Hippocampal formation (tissue), 2 donors: ENCODE data around the gene OBSCN.

Source experiments
- DNase-seq, 2 donors: peaks; one replicate each; lab custom pipeline; 2025; lab: John Stamatoyannopoulos, UW

OBSCN gene

DNA sequence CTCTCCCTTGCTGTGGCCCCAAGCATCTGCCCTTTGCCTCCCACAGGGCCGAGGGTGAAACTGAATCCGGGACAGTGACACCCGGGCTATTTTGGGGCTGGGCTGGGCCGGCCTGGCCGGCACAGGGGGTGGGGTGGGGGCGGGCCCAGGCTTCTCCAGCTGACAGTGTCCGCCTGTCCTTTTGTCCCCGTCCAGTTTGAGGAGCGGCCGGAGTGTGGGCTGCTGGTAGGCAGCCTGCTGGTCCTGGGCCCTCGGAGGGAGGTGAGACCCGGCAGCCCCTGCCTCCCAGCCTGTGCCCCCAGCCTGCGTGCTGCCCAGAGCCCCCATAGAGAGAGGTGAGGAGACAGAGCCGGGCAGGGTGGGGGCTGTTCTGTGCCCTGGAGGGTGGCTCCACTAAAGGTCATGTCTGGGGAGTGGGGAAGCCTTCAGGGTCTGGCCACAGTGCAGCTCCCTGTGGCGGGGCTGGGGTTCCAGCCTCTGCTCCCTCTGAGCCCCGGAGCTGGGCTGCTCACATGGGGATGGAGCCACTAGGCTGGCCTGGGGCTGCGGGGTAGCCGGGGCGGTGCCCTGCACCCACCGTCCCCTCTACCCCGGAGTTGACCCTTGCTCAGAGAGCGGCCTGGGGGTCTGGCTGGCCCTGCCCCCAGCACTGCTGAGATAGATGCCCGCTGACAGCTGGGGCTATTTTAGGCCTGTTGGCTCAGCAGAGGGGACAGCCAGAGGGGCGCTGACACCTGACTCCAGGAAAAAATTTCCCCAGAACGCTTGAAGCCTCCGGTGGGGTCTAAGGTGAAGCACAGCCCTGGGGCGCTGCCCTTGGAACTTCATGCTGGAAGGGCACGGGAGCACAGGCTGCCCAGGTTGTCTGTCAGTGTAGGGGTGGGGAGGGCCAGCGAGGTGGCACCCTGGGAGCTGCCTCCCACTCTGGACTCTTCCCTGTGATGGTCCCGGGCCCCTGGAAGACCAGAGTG, at the start of gene OBSCN:
TSS of gene OBSCN (plus strand) at position 194 of the 971 bp plus-strand sequence. CDS start 3,740 bp downstream, outside the sequence.
- DNase-seq: no peak

DNA sequence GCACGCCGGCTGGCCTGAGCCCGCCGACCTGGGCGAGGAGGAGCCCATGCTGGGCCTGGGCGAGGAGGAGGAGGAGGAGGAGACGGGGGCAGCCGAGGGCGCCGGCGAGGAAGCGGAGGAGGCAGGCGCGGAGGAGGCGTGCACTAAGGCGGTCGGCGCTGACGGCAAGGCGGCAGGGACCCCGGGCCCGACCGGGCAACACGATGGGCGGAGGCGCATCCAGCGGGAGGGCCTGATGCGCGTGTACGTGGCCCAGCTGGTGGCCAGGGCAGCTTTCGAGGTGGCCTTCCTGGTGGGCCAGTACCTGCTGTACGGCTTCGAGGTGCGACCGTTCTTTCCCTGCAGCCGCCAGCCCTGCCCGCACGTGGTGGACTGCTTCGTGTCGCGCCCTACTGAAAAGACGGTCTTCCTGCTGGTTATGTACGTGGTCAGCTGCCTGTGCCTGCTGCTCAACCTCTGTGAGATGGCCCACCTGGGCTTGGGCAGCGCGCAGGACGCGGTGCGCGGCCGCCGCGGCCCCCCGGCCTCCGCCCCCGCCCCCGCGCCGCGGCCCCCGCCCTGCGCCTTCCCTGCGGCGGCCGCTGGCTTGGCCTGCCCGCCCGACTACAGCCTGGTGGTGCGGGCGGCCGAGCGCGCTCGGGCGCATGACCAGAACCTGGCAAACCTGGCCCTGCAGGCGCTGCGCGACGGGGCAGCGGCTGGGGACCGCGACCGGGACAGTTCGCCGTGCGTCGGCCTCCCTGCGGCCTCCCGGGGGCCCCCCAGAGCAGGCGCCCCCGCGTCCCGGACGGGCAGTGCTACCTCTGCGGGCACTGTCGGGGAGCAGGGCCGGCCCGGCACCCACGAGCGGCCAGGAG, 49.5 kb upstream of the OBSCN start:
- no peak for DNase-seq

GRCh38 chr1:228159008-228159665, 48.7 kb upstream of the OBSCN start:
- no peak for DNase-seq

GRCh38 chr1:228160201-228160761, 47.6 kb upstream of the OBSCN start:
- no peak for DNase-seq

GRCh38 chr1:228161362-228161761, 46.5 kb upstream of the OBSCN start:
- DNase-seq: no peak

GRCh38 chr1:228161866-228162265, 46.0 kb upstream of the OBSCN start:
- DNase-seq: no peak

- DNase-seq: no peak
Measured at GRCh38 chr1:228162286-228163006, 45.4 kb upstream of the OBSCN start.

DNA sequence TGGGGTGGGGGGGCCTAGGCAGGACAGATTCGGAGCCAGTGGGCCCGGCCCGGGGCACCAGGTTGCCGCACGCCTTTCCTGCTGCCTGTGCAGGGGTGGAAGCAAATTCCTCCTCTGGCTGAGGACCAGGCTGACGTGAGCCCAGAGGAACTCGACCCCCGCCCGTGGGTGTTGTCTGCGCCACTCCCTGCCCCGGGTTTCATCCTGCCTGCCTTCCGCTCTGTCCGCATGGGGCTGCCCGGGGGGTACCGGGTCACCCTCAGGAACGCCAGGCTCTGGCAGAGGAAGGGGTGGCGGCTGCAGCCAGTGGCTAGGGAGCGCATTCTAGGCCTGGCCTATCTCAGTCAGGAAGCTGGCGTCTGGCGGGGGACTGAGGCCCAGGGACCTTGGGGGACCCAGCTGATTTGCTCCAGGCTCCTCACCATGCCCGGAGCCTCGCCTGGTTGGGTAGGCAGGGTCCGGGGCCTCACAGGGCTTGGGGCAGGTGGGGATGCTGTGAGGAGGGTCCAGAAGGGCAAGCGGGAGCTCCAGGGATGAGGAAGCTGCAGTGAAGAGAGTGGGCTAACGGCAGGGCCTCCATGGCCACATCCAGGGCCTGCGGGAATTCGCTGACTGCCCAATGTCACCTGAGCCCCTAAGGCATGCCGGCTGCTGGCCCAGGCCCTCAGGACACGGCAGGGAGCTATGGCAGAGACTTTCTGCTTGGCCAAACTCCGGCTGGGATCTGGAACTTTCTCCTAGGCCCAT, 44.7 kb upstream of the OBSCN start:
- DNase-seq: no peak

DNA sequence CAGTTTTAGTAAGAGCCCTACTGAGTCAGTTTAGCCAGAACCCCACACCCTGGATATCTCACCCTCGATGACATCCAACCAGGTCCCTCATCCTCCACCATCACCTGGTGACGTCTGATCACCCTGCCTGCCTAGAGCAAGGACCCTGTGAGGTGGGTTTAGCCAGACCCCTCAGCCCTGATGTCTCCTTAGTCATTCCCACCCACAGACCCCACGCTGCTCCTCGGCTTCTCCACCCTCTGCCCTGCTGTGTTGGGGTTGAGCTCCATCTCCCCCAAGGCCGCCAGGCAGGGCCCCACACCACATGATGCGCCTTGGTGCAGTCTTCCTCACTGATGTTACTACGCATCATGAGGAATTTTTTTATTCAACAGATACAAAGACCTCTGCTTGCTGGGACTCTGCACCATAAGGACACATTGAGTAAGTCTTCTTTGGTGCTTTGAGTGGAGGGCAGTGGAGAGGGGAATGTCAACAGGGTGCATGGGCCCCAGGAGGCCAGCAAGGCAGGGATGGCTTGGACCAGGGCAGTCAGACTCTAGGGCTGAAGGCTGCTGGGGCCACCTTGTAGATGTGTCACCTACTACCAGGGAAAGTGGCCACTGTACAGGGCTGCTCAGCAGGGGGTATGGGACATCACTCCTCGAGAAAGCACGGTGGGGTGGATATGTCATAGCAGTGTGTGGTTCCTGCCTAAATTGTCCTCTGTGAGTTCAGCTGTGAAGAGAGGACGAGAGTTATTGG, 43.9 kb upstream of the OBSCN start:
- DNase-seq: no peak

DNA sequence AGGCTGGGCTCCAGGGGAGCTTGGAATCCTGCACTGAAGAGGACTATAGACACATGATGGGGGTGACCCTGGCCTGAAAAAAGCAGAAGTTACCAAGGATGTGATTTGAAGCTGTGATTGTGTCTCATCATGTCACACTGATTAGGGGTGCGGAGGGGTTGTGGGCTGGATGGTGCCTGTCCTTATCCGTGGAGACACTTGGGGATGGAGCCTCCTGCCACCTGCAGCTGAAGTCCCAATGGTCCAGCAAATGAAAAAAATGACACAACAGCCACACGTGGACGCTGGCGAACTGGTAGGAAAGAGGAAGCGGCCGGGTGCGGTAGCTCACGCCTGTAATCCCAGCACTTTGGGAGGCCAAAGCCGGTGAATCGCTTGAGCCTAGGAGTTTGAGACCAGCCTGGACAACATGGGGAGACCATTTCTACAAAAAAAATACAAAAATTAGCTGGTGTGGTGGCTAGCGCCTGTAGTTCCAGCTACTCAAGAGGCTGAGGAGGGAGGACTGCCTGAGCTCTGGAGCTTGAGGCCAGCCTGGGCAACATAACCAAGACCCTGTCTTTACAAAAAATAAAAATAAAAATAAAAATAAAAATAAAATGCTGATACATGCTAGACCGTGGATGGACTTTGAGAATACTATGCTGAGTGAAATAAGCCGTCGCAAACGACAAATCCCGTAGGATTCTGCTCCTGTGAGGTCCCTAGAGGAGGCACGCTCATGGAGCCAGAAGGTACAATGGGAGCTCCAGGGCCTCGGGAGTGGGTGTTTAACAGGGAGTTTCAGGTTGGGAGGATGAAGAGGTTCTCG, 43.1 kb upstream of the OBSCN start:
- no peak for DNase-seq

GRCh38 chr1:228165372-228166169, 42.3 kb upstream of the OBSCN start, which contains the start of gene IBA57:
IBA57 (plus strand) TSS chr1:228165804; CDS start chr1:228165817, 13 bp downstream.
- peak; percentile 98 to 99 for DNase-seq

- peak; percentile 37 to 63 for DNase-seq
Measured at GRCh38 chr1:228166170-228166936, 41.5 kb upstream of the OBSCN start.

DNA sequence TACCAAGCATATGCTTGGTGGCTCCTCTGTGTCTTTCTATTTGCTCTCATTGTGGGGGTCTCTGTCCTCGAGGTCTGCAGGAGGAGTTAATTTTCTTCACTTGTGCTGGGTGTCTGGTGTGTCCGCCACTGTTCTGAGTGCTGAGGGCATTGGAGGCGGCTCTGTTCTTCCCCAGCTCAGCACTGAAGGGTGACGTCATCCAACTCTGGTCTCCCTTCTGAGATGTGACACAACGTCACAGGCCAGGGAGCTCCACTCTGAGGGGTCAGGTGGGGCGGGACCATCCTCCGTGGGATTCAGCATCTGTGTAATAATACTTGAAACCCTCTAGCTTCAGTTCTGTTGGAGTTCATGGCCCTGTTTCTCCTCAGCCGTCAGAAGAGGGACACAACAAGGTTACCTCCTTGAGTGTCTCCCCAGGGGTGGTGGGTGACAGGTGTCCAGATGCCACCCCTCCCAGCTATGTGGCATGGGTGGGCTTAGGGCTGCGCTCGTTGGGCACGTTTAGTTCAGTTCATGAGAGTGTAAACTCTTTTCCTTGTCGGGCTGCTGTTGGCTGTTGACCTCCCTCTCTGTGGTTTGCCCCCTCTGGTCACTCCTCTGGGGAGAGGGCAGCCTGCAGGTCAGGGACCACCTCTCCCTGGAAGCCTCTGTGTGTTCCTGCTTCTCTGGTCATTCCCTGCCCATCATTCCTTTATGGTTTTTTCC, 39.1 kb upstream of the OBSCN start:
- DNase-seq: no peak

DNA sequence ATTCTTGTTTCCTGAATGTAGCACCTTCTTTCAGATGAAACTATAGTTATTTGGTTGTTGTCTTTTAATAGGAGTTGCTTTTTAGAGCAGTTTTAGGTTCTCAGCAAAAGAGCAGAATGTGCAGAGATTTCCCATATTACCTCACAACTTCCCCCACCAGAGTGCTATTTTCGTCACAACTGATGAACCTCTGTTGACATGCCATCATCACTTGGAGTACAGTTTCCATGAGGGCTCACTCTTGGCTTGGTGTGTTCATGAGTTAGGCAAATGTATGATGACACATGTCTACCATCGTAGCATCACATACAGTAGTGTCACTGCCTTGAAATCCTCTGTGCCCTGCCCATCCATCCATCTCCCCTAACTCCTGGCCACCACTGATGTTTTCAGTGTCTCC, 38.5 kb upstream of the OBSCN start:
- DNase-seq: no peak

GRCh38 chr1:228170666-228171065, 37.2 kb upstream of the OBSCN start:
- DNase-seq: no peak

DNA sequence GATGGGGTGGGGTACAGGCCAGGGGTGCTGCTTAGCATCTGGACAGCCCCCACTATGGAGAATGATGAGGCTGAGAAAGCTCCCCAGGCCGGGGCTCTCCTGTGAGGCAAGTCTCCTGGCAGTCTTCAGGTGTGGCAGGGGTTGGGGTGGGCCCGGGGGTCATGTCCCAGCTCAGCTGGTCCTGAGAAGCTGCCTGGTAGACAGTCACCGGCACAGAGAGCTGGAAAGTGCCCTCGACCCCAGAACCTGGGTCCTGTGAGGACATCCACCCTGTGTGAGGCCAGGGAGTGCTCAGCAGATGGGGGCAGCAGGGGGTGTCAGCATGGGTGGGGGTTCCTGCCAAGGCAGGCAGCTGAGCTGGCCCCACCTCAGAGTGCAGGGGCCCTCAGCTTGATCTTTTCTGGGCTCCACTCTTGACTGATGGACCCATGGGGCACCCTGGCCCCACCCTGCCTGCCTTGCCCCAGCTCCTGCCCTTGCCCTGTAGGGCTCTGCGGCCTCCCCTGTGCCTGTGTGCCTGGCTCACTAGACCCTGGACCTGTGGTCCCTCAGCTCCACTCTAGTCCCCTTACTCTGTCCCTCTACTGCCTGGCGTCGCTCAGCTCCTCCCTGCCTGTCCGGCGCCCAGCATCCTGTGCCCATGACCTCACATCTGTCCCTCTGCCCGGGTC, 36.5 kb upstream of the OBSCN start:
- no peak for DNase-seq
